RWPE2 (cell line): Measurements from ENCODE around the gene ZNF862.

ENCODE experiments used
- ATAC-seq: fragments of 200-7000 bp; cut with Tn5 transposase; 3 replicates; pipeline ENCODE4 v1.9.1; 2021; ENCODE audit warnings: low read depth
- DNase-seq: peaks from one replicate; pipeline ENCODE4 v3.0.0-alpha.2; 2020; ENCODE audit warnings: low spot score
- H3K27ac ChIP-seq: fragments of 450-650 bp; 2 replicates; pipeline ENCODE4 v1.5.1; 2017; ENCODE audit warnings: mild to moderate bottlenecking; ENCODE audit not compliant: poor library complexity, severe bottlenecking
- H3K27me3 ChIP-seq: fragments of 250-450 bp; sonication (Bioruptor Pico); 2 replicates; pipeline ENCODE4 v1.5.1; 2021; ENCODE audit warnings: mild to moderate bottlenecking, moderate library complexity; ENCODE audit not compliant: insufficient read depth, poor library complexity, severe bottlenecking
- H3K36me3 ChIP-seq: fragments of 250-450 bp; sonication (Bioruptor Pico); 2 replicates; pipeline ENCODE4 v1.5.1; 2020; ENCODE audit warnings: low read depth, mild to moderate bottlenecking, moderate library complexity
- H3K4me1 ChIP-seq: fragments of 250-450 bp; sonication (Bioruptor Pico); 2 replicates; pipeline ENCODE4 v1.5.1; 2021; ENCODE audit warnings: mild to moderate bottlenecking, moderate library complexity; ENCODE audit not compliant: insufficient read depth, poor library complexity, severe bottlenecking
- H3K4me3 ChIP-seq: fragments of 250-450 bp; sonication (Bioruptor Pico); 2 replicates; pipeline ENCODE4 v1.5.1; 2021; ENCODE audit warnings: mild to moderate bottlenecking, moderate library complexity; ENCODE audit not compliant: severe bottlenecking
- H3K9me3 ChIP-seq: fragments of 250-450 bp; sonication (Bioruptor Pico); 2 replicates; pipeline ENCODE4 v1.5.1; 2021; ENCODE audit warnings: mild to moderate bottlenecking, moderate library complexity; ENCODE audit not compliant: severe bottlenecking
- TF ChIP-seq, protein P1 (sequence below): fragments of 450-650 bp; IDR thresholded peaks from one replicate; pipeline ENCODE4 v1.5.1; 2017; ENCODE audit warnings: mild to moderate bottlenecking, moderate library complexity; ENCODE audit not compliant: poor library complexity, severe bottlenecking

The ZNF862 gene

GRCh38 chr7:149816794-149817193, 21.4 kb upstream of the ZNF862 start:
- DNase-seq = no peak
- TF ChIP-seq, protein P1, sequence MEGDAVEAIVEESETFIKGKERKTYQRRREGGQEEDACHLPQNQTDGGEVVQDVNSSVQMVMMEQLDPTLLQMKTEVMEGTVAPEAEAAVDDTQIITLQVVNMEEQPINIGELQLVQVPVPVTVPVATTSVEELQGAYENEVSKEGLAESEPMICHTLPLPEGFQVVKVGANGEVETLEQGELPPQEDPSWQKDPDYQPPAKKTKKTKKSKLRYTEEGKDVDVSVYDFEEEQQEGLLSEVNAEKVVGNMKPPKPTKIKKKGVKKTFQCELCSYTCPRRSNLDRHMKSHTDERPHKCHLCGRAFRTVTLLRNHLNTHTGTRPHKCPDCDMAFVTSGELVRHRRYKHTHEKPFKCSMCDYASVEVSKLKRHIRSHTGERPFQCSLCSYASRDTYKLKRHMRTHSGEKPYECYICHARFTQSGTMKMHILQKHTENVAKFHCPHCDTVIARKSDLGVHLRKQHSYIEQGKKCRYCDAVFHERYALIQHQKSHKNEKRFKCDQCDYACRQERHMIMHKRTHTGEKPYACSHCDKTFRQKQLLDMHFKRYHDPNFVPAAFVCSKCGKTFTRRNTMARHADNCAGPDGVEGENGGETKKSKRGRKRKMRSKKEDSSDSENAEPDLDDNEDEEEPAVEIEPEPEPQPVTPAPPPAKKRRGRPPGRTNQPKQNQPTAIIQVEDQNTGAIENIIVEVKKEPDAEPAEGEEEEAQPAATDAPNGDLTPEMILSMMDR = no peak
- Histone ChIP-seq H3K9me3 (no peaks in the 10 kb centered on the region), H3K27ac (no peak overlapping the region), H3K4me1 (no peaks in the 10 kb centered on the region), H3K27me3 (no peaks in the 10 kb centered on the region), H3K36me3 (no peaks in the 10 kb centered on the region), H3K4me3 (no peak overlapping the region)
- ATAC-seq = no peak

- Histone ChIP-seq H3K4me3 (no peak overlapping the region), H3K9me3 (no peaks in the 10 kb centered on the region), H3K36me3 (no peaks in the 10 kb centered on the region), H3K4me1 (no peaks in the 10 kb centered on the region), H3K27me3 (no peaks in the 10 kb centered on the region), H3K27ac (no peak overlapping the region)
- no peak for DNase-seq
- no peak for ATAC-seq
- TF ChIP-seq, protein P1 = no peak
Observed at GRCh38 chr7:149817301-149817771, 20.8 kb upstream of the ZNF862 start.

DNA sequence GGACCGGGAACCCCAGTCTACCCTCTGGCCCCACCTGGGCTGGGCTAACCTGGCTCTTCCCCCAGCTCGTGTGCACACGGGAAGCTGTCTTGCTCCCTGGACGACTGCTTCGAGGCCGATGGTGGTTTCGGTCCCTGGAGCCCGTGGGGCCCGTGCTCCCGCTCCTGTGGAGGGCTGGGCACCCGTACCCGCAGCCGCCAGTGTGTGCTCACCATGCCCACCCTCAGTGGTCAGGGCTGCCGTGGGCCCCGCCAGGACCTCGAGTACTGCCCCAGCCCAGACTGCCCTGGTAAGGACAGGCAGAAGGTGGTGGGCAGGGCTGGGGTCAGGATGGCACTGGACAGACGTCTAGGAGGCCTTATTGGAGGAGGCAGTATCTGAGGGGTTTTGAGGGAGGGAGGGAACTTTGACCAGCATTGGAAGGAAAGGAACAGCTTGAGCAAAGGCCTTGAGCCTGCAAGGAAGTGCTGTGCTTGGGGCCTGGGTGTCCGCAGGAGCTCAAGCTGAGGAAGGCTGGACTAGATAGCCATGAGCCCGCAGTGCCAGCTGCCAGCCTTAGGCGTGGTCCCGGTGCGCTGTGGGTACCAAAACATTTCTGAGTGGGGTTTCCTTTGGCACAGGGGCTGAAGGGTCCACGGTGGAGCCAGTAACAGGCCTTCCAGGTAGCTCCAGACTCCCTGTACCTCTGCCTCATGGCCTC, 20.2 kb upstream of the ZNF862 start:
- Histone ChIP-seq H3K36me3 (no peaks in the 10 kb centered on the region), H3K4me1 (no peaks in the 10 kb centered on the region), H3K27me3 (no peaks in the 10 kb centered on the region), H3K9me3 (no peaks in the 10 kb centered on the region), H3K27ac (no peak overlapping the region), H3K4me3 (no peak overlapping the region)
- ATAC-seq = no peak
- DNase-seq = no peak
- TF ChIP-seq, protein P1 = no peak

DNA sequence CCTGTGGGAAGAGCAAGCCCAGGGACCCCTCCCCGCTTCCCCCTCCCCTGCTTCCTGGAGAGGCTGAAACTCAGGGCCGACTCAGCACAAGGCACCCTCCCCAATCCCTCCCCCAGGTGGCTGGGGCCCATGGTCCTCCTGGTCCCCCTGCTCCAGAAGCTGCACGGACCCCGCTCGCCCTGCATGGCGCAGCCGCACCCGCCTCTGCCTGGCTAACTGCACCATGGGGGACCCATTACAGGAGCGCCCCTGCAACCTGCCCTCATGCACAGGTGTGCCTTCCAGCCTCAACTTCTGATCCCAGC, 19.7 kb upstream of the ZNF862 start:
- H3K27ac ChIP-seq = no peak overlapping the region
- DNase-seq = no peak
- TF ChIP-seq, protein P1 = no peak
- no peaks in the 10 kb centered on the region for H3K27me3 ChIP-seq
- H3K4me3 ChIP-seq = no peak overlapping the region
- no peaks in the 10 kb centered on the region for H3K9me3 ChIP-seq
- H3K36me3 ChIP-seq = no peaks in the 10 kb centered on the region
- ATAC-seq = no peak
- no peaks in the 10 kb centered on the region for H3K4me1 ChIP-seq

DNA sequence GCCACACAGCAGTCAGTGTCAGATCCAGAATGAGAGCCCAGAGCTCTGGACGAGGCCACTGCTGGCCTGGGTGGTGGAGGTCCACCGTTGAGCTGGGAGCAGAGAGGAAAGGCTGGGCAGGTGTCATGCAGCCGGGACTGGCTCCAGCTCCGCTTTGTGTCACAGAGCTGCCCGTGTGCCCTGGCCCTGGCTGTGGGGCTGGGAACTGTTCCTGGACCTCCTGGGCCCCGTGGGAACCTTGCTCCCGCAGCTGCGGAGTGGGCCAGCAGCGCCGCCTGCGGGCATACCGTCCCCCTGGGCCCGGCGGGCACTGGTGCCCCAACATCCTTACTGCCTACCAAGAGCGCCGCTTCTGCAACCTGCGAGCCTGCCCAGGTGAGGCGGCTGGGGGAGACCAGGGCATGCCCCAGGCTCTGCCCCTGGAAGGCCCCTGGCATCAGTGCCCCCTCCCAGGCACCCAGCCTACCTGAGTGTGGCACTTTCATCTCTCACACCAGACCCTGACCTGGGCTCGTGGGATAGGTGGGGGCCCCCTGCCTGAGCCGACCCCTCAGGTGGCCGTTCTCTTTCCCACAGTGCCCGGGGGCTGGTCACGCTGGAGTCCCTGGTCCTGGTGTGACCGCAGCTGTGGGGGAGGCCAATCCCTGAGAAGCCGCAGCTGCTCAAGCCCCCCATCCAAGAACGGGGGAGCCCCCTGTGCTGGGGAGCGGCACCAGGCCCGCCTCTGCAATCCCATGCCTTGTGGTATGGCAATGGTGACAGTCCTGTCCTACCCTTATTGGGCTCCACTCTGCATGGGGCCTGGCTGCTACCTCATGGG, 18.8 kb upstream of the ZNF862 start:
- no peaks in the 10 kb centered on the region for H3K4me1 ChIP-seq
- no peak for ATAC-seq
- H3K4me3 ChIP-seq = no peak overlapping the region
- H3K27ac ChIP-seq = no peak overlapping the region
- TF ChIP-seq, protein P1 = no peak
- no peak for DNase-seq
- no peaks in the 10 kb centered on the region for H3K27me3 ChIP-seq
- no peaks in the 10 kb centered on the region for H3K36me3 ChIP-seq
- no peaks in the 10 kb centered on the region for H3K9me3 ChIP-seq
